ENCODE data around the gene RASSF1. TPM values are rescaled to one million over a fixed set of nuclear protein-coding genes. Genes with fewer than 3 reads are reported as not detected.

Gene RASSF1, protein sequence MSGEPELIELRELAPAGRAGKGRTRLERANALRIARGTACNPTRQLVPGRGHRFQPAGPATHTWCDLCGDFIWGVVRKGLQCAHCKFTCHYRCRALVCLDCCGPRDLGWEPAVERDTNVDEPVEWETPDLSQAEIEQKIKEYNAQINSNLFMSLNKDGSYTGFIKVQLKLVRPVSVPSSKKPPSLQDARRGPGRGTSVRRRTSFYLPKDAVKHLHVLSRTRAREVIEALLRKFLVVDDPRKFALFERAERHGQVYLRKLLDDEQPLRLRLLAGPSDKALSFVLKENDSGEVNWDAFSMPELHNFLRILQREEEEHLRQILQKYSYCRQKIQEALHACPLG
- total RNA-seq (25.4 TPM), polyA plus RNA-seq (41.5 TPM)

DNA sequence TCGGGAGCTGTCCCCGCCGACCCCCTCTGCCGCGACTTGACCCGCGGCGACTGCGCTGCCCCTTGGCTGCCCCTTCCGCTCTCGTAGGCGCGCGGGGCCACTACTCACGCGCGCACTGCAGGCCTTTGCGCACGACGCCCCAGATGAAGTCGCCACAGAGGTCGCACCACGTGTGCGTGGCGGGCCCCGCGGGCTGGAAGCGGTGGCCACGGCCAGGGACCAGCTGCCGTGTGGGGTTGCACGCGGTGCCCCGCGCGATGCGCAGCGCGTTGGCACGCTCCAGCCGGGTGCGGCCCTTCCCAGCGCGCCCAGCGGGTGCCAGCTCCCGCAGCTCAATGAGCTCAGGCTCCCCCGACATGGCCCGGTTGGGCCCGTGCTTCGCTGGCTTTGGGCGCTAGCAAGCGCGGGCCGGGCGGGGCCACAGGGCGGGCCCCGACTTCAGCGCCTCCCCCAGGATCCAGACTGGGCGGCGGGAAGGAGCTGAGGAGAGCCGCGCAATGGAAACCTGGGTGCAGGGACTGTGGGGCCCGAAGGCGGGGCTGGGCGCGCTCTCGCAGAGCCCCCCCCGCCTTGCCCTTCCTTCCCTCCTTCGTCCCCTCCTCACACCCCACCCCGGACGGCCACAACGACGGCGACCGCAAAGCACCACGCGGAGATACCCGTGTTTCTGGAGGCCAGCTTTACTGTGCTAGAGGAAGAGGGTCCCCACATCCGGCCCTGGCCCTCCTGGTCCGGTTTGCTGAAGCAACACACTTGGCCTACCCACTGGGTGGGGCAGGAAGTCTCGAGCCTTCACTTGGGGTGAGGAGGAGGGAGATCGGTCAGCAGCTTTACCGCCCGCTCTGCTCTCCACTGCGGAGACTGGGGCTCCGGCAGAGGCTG, at the start of gene RASSF1:
Gene RASSF1, minus strand, starts transcription at position 389 of the 882 bp plus-strand sequence. Its CDS starts 31 bp downstream, at position 358.
- H3K4me1 ChIP-seq (ENCODE audit: insufficient read depth): no peaks in the 10 kb centered on the region
- WGBS: 3% methylated on average over 85 of the region's 85 CpGs
- H3K4me3 ChIP-seq (ENCODE audit: low read depth, low read length): peak within 1 kb of the TSS; percentile 46
- no peak for DNase-seq (ENCODE audit: extremely low spot score)
- peak within 1 kb of the TSS; percentile 62 for H3K27ac ChIP-seq (ENCODE audit: low read depth)
- no peaks in the 10 kb centered on the region for H3K36me3 ChIP-seq (ENCODE audit: insufficient read depth)

DNA sequence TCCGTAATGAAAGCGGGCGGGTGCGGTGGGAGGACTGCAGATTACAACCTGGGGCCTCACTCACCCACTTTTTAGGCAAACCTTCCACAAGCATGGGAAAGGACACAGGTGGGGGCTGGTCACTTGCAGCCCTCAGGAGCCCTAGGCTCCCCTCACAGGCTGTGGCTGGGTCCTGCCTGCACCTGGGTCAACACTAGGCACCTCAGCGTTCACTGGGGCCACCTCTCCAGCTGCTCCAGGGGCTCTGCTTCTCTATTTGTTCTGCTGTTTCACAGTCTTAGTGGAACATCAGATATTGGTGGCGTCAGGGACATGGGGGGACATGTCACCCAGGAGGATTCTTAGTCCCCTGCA, 48.8 kb upstream of the RASSF1 start:
- 88% methylated on average over 6 of the region's 6 CpGs for WGBS
- Histone ChIP-seq H3K4me1 (ENCODE audit: insufficient read depth) (no peaks in the 10 kb centered on the region), H3K36me3 (ENCODE audit: insufficient read depth) (no peaks in the 10 kb centered on the region), H3K4me3 (ENCODE audit: low read depth, low read length) (no peak overlapping the region), H3K27ac (ENCODE audit: low read depth) (no peak overlapping the region)
- DNase-seq (ENCODE audit: extremely low spot score): no peak

DNA sequence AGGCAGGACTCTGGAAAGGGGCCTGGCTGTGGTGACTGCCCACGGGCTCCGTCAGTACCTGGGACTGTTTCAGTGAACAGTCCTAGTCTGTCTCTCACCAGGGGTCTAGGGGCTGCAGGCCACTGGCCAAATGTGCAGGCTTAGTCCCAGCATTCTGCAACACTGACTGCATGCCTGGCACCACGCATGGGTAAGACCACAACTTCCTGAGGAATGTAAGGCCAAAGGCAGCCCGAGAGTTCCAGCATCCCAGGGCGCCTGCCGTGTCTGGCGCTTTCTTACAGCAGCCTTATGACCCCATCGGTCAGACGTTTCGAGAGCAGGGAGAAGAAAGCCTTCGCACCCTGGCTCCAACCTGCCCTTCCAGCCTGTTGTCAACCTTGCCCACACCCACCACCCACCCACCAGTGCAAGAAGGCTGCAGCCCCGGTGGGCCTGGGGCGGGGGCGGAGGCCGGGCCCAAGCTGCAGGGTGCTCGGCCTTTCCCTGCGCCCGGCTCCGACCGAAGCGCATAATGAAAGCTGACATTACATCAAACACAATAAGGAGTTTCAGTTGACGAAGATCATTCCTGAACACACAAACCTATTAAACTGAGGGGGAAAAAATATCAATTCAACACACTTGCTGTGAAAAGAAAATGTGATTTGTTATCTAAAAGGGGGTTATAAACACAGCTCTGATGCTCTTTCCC, 48.2 kb upstream of the RASSF1 start:
- 81% methylated on average over 22 of the region's 22 CpGs for WGBS
- Histone ChIP-seq H3K4me1 (ENCODE audit: insufficient read depth) (no peaks in the 10 kb centered on the region), H3K36me3 (ENCODE audit: insufficient read depth) (no peaks in the 10 kb centered on the region), H3K4me3 (ENCODE audit: low read depth, low read length) (no peak overlapping the region), H3K27ac (ENCODE audit: low read depth) (no peak overlapping the region)
- no peak for DNase-seq (ENCODE audit: extremely low spot score)

DNA sequence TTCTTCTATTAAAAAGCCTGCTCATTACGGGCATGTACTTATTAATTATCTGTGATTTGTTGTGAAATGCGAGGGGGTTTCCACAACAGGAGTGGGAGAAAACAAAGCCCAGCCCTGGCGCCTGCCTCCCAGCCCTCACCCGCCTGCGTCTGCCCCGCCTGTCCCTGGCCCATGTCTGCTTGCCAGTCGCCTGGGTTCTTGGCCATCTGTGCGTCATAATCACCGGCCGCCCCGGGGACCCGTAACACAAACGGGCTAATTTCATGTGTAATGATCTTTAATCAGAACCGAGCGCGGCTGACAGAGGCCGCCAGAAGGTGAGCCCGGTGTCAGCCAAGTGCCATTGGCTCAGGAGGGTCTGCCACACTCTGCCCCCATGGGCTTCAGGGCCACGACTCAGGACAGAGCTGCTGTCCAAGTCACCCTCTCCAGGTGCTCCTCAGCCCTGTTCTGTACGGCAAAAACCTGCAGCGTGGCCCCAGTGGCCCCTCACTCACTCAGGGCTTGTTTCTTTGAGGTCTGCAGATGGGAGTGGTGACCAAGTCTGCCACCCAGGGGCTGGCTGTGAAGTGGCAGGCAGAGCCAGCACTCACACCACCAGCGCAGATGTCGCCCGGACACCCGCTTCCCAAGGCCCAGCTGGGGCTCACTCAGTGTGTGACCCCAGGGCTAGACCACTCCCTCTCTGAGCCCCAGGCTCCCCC, 47.5 kb upstream of the RASSF1 start:
- DNase-seq (ENCODE audit: extremely low spot score): no peak
- no peak overlapping the region for H3K27ac ChIP-seq (ENCODE audit: low read depth)
- WGBS: 71% methylated on average over 25 of the region's 25 CpGs
- no peaks in the 10 kb centered on the region for H3K36me3 ChIP-seq (ENCODE audit: insufficient read depth)
- no peak overlapping the region for H3K4me3 ChIP-seq (ENCODE audit: low read depth, low read length)
- no peaks in the 10 kb centered on the region for H3K4me1 ChIP-seq (ENCODE audit: insufficient read depth)

DNA sequence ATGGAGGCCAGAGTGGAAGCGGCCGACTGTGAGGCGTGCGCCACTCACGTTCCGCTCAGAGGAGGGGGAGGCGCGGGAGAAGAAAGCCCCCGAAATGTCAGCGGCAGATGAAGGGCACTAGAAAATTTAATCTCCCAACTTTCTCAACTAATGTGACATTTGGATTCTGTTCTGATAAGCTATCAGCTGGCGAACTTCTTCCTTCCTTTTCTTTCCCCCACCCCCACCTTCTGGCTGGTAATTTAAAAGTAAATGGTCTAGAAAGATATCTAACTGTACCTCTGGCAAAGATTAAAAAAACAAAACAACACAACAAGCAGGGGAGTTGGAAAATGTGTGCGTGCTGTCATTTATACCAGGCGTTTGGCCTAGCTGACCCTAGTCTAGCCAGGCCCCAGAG, 45.1 kb upstream of the RASSF1 start:
- Histone ChIP-seq H3K4me1 (ENCODE audit: insufficient read depth) (no peaks in the 10 kb centered on the region), H3K36me3 (ENCODE audit: insufficient read depth) (no peaks in the 10 kb centered on the region), H3K4me3 (ENCODE audit: low read depth, low read length) (no peak overlapping the region), H3K27ac (ENCODE audit: low read depth) (no peak overlapping the region)
- WGBS: 65% methylated on average over 13 of the region's 13 CpGs
- DNase-seq (ENCODE audit: extremely low spot score): no peak

DNA sequence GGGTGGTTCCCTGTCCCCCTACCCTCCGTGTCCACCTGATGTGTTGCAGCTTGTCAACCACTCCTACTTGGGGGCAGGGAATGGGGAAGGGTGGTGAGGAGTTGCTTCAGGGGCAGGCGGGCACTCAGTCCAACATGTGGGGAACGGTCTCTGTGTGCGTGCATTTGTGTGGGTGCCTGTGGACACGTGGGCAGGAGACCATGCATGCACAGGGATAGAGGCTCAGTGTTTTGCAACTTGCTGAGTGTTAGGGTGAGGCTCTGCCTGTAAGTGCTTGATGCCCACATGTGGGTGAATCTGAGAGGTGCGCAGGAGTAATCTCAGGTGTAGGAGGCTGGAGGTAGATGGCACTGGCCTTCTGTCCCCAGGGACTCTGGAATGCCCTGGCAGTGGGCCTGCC, 43.1 kb upstream of the RASSF1 start:
- 85% methylated on average over 6 of the region's 6 CpGs for WGBS
- DNase-seq (ENCODE audit: extremely low spot score): no peak
- no peaks in the 10 kb centered on the region for H3K4me1 ChIP-seq (ENCODE audit: insufficient read depth)
- no peak overlapping the region for H3K4me3 ChIP-seq (ENCODE audit: low read depth, low read length)
- H3K36me3 ChIP-seq (ENCODE audit: insufficient read depth): no peaks in the 10 kb centered on the region
- H3K27ac ChIP-seq (ENCODE audit: low read depth): no peak overlapping the region

DNA sequence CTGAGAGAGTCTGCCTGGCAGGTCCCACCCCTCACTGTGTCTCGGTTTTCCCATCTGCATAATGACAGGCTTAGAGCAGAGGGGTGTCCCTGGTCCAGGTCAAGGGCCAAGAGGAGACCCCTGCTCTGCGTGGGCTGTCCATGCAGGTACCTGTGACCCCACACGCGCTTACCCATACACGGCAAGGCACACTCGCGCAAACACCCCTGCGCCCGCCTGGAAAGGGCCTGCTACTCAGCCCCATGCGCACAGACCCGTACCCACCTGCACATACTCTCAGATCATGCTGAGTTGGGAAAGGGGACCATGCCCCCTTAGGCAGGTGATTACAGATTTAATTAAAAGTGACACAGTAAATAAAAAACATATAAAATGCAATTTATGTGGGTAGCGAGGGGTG, 42.1 kb upstream of the RASSF1 start:
- H3K27ac ChIP-seq (ENCODE audit: low read depth): no peak overlapping the region
- H3K4me3 ChIP-seq (ENCODE audit: low read depth, low read length): no peak overlapping the region
- WGBS: 90% methylated on average over 12 of the region's 12 CpGs
- no peak for DNase-seq (ENCODE audit: extremely low spot score)
- H3K4me1 ChIP-seq (ENCODE audit: insufficient read depth): no peaks in the 10 kb centered on the region
- H3K36me3 ChIP-seq (ENCODE audit: insufficient read depth): no peaks in the 10 kb centered on the region

DNA sequence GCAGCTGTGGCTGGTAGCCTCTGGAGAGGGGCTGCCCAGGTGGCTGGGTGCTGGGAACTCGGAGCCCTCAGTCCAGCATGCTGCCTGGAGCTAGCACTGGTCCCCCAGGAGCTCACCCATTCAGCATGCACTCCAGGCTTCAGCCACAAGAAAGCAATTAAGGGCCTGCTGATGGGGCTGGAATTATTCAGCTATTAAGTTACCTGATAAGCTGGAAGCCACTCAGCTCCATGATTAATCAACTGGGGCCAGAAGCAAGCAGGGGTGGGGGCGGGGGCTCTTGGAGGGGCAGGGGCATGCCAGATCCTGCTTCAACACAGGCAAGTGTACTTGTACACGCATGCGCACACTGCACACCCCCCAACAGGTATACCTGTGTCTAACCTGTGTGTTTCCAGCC, 40.7 kb upstream of the RASSF1 start:
- Histone ChIP-seq H3K36me3 (ENCODE audit: insufficient read depth) (no peaks in the 10 kb centered on the region), H3K4me1 (ENCODE audit: insufficient read depth) (no peaks in the 10 kb centered on the region), H3K4me3 (ENCODE audit: low read depth, low read length) (no peak overlapping the region), H3K27ac (ENCODE audit: low read depth) (no peak overlapping the region)
- no peak for DNase-seq (ENCODE audit: extremely low spot score)
- WGBS: 90% methylated on average over 4 of the region's 4 CpGs

DNA sequence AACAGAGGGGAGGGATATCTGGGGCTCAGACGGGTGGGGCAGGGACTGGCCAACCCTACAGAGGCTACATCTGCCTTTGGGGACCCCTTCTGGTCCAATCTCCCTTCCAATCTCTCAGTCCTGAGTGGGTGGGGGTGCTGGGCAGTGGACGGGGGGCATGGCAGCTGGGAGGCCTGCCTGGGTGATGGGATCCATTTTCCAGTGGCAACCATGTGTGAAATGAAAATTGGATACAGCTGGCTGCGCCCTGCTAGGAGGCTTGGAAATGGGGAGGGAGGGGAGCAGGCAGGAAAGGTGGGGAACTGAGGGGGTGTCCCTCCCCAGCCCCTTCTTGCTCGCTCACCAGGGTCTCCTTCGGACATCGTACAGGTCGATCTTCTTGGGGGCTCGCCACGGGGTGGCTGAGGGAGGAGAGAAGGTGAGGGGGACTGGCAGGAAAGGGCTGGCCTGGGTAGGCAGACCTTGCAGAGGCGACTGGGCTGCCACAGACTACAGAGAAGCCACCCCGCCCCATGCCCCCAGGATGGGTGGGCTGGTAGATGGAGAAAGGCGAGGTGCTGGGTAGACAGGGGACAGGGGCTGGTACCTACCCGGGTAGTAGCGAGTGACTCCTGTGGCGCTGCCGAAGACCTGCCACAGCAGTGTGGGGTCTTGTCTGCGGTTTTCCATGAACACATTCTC, 39.9 kb upstream of the RASSF1 start:
- Histone ChIP-seq H3K27ac (ENCODE audit: low read depth) (no peak overlapping the region), H3K4me3 (ENCODE audit: low read depth, low read length) (no peak overlapping the region), H3K4me1 (ENCODE audit: insufficient read depth) (no peaks in the 10 kb centered on the region), H3K36me3 (ENCODE audit: insufficient read depth) (no peaks in the 10 kb centered on the region)
- DNase-seq (ENCODE audit: extremely low spot score): no peak
- 85% methylated on average over 17 of the region's 17 CpGs for WGBS

DNA sequence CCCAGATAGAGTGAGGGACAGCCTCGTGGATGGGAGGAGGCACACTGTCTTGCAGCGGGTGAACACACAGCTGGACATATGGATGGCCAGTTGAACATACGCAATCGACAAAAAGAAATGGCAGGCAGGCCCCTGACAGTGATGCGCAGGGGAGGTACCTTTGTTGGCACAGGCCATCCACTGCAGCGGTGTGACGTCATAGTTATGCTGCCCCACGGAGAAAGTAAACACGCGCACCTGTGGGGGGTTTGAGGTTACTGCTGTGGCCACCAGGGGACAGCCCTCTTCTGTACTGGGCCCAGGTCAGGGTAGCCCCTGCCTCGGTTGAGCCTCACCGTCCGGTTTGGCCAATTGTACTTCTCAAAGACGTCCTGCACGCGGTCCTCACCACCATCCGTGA, 38.1 kb upstream of the RASSF1 start:
- WGBS: 90% methylated on average over 17 of the region's 17 CpGs
- Histone ChIP-seq H3K4me3 (ENCODE audit: low read depth, low read length) (no peak overlapping the region), H3K4me1 (ENCODE audit: insufficient read depth) (no peaks in the 10 kb centered on the region), H3K36me3 (ENCODE audit: insufficient read depth) (no peaks in the 10 kb centered on the region), H3K27ac (ENCODE audit: low read depth) (no peak overlapping the region)
- DNase-seq (ENCODE audit: extremely low spot score): no peak

DNA sequence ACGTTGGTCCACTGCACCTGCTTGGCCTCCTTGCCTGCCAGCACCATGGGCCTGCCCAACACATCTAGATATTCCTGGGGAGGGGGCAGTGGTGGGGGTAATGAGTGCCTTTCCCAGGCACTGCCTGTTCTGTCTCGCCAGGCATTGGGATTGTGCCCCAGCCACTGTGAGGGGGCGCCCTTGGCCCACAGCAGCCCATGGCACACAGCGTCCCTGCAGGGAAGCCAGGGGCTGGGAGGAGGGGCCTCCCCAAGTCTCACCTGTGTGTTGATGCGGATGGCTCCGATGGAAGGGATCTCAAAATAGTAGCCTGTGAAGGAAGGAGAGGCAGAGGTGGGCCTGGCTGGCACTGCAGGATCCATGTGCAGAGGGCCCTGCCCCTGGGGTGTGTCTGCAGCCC, 37.4 kb upstream of the RASSF1 start:
- Histone ChIP-seq H3K36me3 (ENCODE audit: insufficient read depth) (no peaks in the 10 kb centered on the region), H3K27ac (ENCODE audit: low read depth) (no peak overlapping the region), H3K4me1 (ENCODE audit: insufficient read depth) (no peaks in the 10 kb centered on the region), H3K4me3 (ENCODE audit: low read depth, low read length) (no peak overlapping the region)
- 77% methylated on average over 6 of the region's 6 CpGs for WGBS
- DNase-seq (ENCODE audit: extremely low spot score): no peak

DNA sequence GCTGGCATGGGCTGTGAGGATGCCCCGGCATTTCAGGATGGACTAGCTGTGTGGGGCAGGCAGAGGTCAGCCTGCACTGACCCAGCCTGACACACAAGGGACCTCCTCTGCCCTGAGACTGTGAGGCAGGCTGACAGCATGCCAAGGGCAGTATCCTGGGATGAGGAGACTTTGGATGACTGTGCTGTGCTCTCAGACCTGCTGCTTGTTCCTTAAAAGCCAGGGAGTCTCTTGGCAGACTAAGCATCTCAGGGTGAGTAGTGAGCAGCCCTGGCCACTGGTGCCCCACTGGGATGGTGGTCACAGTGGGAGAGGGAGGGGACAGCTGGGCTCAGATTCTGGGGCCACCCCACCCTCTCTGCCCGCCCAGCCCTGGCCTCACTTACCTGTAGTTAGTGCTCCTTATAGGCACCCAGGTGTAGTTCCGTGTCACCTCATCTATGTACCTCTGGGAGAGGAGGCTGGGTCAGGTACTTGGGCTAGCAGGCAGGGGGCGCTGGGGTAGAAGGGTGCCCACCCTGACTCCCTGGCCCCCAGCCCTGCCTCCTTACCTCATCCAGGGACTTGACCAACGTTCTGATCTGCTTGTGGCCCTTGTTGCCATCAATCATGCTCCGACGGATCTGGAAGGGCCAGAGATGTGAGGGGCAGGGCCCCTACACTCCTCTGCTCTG, 34.8 kb upstream of the RASSF1 start:
- DNase-seq (ENCODE audit: extremely low spot score): no peak
- Histone ChIP-seq H3K4me3 (ENCODE audit: low read depth, low read length) (no peak overlapping the region), H3K36me3 (ENCODE audit: insufficient read depth) (no peaks in the 10 kb centered on the region), H3K27ac (ENCODE audit: low read depth) (no peak overlapping the region), H3K4me1 (ENCODE audit: insufficient read depth) (no peaks in the 10 kb centered on the region)
- WGBS: 65% methylated on average over 7 of the region's 7 CpGs

All from urinary bladder (tissue), 4 donors.